GM13977 (cell line): ENCODE results near the gene KRT1.

Experiments
- DNase-seq: peaks from one replicate; pipeline ENCODE4 v3.0.0; 2012; ENCODE audit warnings: low spot score
- in situ Hi-C: fragments of 300-500 bp; cut with MboI; formaldehyde crosslinking; loops from one replicate; pipeline ENCODE4 v1.12.0; 2022; ENCODE audit warnings: low sequenced_read_pairs, low pct_unique_long_range_greater_than_20kb, mixed read lengths, inconsistent platforms; ENCODE audit not compliant: unreplicated experiment
- TF ChIP-seq, protein P1 (sequence below): IDR thresholded peaks from 2 replicates; pipeline ENCODE4 v1.5.1; 2012; ENCODE audit warnings: mild to moderate bottlenecking, control low read depth; ENCODE audit not compliant: insufficient read depth; ENCODE audit errors: extremely low read depth, missing control alignments

The KRT1 gene

DNA sequence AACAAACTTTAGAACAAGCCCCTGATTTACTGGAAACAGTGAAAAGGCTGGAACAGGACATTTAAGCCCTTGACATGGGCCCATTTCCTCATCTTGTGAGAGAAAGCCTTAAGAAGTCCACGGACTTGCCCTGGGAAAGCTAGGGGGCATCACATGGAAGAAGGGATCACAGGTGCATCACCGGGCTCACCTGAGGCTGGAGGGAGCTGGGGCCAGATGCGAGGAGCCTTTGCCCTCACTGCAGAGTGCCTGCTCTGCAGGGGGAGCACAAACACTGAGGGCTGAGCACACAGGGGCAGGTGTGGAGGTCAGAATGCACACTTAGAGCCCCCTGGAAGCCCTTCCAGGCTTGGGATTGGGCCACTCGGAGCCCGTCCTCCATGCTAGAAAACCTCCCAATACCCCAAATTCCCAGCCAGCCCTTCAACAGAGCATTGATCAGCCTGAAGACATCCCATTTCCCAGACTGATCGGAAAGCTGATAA is 5.2 kb upstream of the KRT1 start:
- in situ Hi-C loops: no loop called here
- no peak for DNase-seq
- TF ChIP-seq, protein P1, sequence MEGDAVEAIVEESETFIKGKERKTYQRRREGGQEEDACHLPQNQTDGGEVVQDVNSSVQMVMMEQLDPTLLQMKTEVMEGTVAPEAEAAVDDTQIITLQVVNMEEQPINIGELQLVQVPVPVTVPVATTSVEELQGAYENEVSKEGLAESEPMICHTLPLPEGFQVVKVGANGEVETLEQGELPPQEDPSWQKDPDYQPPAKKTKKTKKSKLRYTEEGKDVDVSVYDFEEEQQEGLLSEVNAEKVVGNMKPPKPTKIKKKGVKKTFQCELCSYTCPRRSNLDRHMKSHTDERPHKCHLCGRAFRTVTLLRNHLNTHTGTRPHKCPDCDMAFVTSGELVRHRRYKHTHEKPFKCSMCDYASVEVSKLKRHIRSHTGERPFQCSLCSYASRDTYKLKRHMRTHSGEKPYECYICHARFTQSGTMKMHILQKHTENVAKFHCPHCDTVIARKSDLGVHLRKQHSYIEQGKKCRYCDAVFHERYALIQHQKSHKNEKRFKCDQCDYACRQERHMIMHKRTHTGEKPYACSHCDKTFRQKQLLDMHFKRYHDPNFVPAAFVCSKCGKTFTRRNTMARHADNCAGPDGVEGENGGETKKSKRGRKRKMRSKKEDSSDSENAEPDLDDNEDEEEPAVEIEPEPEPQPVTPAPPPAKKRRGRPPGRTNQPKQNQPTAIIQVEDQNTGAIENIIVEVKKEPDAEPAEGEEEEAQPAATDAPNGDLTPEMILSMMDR: no peak

DNA sequence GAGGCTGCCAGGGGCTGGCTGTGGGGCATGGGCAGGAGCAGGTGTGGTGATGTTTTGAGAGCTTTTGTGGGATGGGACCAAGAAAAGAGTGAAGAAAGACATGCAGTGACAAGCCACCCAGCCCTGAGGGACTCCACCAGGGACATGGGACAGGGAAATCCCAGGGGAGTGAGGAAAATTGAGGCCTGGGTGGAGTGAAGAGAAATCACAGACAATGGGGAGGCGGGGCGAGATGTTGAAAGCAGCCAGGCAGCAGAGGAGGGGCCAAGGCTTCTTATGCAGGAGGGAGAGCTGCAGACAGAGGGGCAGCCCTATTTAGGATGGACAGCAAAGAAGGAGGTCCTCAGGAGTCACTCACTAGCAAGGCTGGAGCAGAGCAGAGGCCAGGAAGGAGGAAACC is 4.2 kb upstream of the KRT1 start:
- in situ Hi-C loops: no loop called here
- TF ChIP-seq, protein P1: no peak
- no peak for DNase-seq

DNA sequence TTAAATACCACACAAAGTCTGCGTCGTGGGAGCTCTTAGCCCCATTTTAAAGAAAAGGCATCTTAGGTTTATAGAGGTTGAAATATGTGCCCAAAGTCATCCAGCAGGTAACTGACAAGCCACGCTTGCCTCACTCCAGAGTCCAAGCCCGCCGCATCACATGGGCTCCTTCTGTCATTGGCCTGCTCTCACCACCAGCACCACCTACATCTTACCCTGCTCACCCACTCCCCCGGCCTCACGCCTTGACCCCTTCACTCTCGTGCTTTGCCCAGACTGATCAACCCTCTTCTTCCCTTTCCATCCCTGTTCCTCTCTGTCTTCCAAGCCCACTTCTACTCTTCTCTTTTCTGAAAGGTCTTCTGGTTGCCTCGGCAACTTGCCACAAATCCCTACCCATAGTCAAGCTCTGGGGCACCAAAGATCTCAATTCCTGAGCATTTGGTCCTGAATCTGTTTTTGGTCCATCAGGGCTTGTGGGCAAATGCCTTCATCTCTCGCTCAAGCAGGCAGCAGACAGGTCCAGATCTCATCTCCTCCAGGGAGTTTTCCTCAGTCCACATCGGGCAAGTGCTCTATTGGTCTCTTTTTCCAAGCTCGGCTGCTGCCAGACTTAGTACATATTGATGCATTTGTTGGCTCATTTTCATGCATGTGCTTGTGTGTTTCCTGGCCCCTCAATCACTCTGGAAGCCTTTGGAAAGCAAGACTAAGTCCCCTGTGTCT is 3.5 kb upstream of the KRT1 start:
- TF ChIP-seq, protein P1: no peak
- in situ Hi-C loops: no loop called here
- no peak for DNase-seq

DNA sequence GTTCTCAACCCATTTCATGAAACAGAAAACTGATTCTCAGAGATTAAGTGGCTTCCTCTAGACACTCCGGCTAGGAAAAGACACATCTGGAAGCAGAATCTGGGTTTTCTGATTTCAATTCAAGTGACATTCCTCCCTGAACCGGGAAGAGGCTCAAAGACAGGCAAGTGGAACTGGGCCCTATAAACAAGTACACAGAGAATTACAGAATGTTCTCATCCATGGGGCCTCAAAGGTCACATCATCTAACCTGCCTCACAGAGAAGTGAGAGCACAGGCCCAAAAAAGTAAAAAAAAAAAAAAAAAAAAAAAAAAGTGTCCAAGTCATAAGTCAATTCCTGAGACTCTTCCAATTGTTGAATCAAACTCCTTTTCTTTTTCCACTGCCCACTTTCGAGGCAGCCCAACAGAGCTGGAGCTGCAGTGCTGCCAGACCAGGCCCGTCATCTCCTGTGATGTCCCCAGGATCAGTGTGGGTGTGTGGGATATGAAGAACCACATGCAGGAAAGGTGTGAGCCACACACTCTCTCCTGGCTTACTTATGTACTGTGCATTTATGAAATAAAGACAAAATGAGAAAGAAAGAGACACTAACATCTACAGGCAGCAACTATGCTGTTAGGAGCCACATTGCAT is 2.8 kb upstream of the KRT1 start:
- DNase-seq: no peak
- TF ChIP-seq, protein P1: no peak
- in situ Hi-C loops: no loop called here

DNA sequence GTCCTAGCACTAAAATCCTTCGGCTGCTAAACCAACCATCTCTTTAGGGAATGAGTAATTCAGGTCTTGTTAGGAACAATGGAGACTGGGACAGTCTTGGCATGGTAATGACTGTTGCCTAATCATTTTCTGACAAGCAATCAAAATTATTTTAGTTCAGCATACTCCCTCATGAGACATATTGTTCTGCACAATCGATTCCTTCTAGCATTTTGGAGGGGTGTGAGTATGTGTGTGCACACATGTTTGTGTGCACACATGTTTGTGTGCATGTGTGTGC is 2.1 kb upstream of the KRT1 start:
- in situ Hi-C loops: no loop called here
- no peak for DNase-seq
- TF ChIP-seq, protein P1: no peak

DNA sequence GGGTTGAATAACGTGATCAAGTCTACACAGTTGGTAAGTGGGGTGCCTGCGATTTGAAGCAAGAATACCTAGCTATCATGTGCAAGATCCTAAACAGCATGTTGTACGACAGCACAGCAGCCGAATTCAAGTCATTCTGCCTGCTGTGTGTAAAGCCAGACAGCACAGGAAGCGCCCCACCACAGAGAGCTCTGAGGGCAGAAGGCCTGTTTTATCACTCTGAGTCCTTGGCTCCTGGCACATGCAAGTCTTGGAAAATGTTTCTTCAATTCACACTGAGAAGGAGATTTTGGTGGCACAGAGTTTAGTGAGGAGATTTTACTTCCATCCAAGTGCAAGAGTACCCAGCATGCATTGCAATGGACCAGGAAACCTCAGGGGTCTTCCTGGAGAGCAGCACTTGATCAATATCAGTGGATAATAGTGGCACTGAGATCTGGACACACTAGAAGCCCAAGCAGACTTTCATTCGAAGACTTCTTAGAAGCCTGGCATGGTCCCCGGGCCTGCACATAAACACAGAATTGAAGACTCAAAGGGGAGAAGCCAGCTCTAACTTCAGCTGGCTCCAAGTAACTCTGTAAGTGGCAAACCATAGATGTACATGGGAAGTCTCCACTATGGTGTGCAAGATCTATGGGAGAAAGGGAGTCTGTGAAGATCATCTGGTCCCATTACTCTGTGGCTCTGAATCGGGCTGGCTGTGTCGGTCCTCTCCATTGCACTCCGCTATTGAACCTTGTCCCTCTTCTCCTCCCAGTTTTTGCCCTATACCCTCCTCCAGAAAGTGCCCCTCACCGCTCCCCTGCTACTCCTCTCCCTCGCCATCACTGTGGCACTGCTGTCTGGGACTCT is 1.5 kb upstream of the KRT1 start:
- in situ Hi-C loops: no loop called here
- DNase-seq: no peak
- TF ChIP-seq, protein P1: no peak
